Fibroblast of pulmonary artery (primary cell): ENCODE data around the gene DUOX1.

Source experiments
- DNase-seq: peaks from one replicate; pipeline ENCODE4 v3.0.0-alpha.2; 2010; ENCODE audit warnings: low read depth
- H3K4me3 ChIP-seq: replicated peaks from 2 replicates; pipeline ENCODE4 v1.5.1; 2011; ENCODE audit warnings: low read depth, mild to moderate bottlenecking, control low read depth, low read length, moderate library complexity
- CTCF ChIP-seq: IDR thresholded peaks from 2 replicates; pipeline ENCODE4 v1.5.1; 2011; ENCODE audit warnings: mild to moderate bottlenecking, control low read depth, low read length, inconsistent platforms; ENCODE audit errors: missing control alignments

DUOX1 gene

GRCh38 chr15:45201869-45202268, 72.1 kb downstream of the DUOX1 start:
- TF ChIP-seq CTCF: no peak
- H3K4me3 ChIP-seq: no peak overlapping the region
- DNase-seq: no peak

- peak; percentile 26 for DNase-seq
- TF ChIP-seq CTCF: no peak
These were observed 73.4 kb downstream of the DUOX1 start for GRCh38 chr15:45203182-45203581.

GRCh38 chr15:45205192-45205591, 75.4 kb downstream of the DUOX1 start:
- peak; percentile 90 for TF ChIP-seq CTCF
- DNase-seq: peak; percentile 69
- H3K4me3 ChIP-seq: no peak overlapping the region

More at GRCh38 chr15:45203182-45203581, 73.4 kb downstream of the DUOX1 start:
- no peak overlapping the region for H3K4me3 ChIP-seq

GRCh38 chr15:45212493-45212892, 82.7 kb downstream of the DUOX1 start:
- no peak overlapping the region for H3K4me3 ChIP-seq
- no peak for DNase-seq
- no peak for TF ChIP-seq CTCF
